GM18867 (cell line): ENCODE measurements around the gene ERVW-1.
"Not testable (repeated sequence)": the region's sequence is repeated elsewhere in the genome, so short reads cannot be mapped to it uniquely, and the experiment has no call there.

ENCODE experiments used
- ATAC-seq: cut with Tn5 transposase; IDR thresholded peaks from one replicate; pipeline ENCODE4 v1.9.1; 2021; ENCODE audit warnings: mild to moderate bottlenecking, moderate library complexity; ENCODE audit not compliant: unreplicated experiment

Gene ERVW-1

GRCh38 chr7:92473989-92474388 lies 3.8 kb downstream of the ERVW-1 start:
- not testable (repeated sequence) for ATAC-seq

GRCh38 chr7:92468589-92468988 lies 9.2 kb downstream of the ERVW-1 start:
- not testable (repeated sequence) for ATAC-seq

- ATAC-seq, result no peak
Observed at GRCh38 chr7:92466682-92467081, 11.1 kb downstream of the ERVW-1 start.

GRCh38 chr7:92464515-92464914 lies 13.2 kb downstream of the ERVW-1 start:
- ATAC-seq, result no peak

- ATAC-seq, result no peak
Observed at GRCh38 chr7:92462560-92462959, 15.2 kb downstream of the ERVW-1 start.

- peak; percentile 76 for ATAC-seq
Observed at GRCh38 chr7:92461027-92462003, 16.4 kb downstream of the ERVW-1 start.

GRCh38 chr7:92460510-92460909 lies 17.2 kb downstream of the ERVW-1 start:
- ATAC-seq, result no peak

- ATAC-seq, result no peak
Observed at GRCh38 chr7:92460109-92460508, 17.6 kb downstream of the ERVW-1 start.

- ATAC-seq, result no peak
Observed at GRCh38 chr7:92456236-92456635, 21.5 kb downstream of the ERVW-1 start.

GRCh38 chr7:92451645-92452044 lies 26.1 kb downstream of the ERVW-1 start:
- ATAC-seq, result no peak

- peak; percentile 42 for ATAC-seq
Observed at GRCh38 chr7:92448205-92448747, 29.5 kb downstream of the ERVW-1 start.

GRCh38 chr7:92447345-92448204 lies 30.2 kb downstream of the ERVW-1 start, which contains the start of gene GATAD1:
Gene GATAD1, plus strand, starts transcription at chr7:92447482. Its CDS starts 248 bp downstream, at chr7:92447730.
- ATAC-seq, result peak; percentile 92

- no peak for ATAC-seq
Observed at GRCh38 chr7:92446869-92447344, 30.8 kb downstream of the ERVW-1 start.

GRCh38 chr7:92442720-92443119 lies 35.0 kb downstream of the ERVW-1 start:
- ATAC-seq, result not testable (repeated sequence)

- no peak for ATAC-seq
Observed at GRCh38 chr7:92437956-92438491, 39.7 kb downstream of the ERVW-1 start.

- ATAC-seq, result no peak
Observed at GRCh38 chr7:92436612-92437445, 40.9 kb downstream of the ERVW-1 start.

- no peak for ATAC-seq
Observed at GRCh38 chr7:92435542-92435941, 42.2 kb downstream of the ERVW-1 start.

- no peak for ATAC-seq
Observed at GRCh38 chr7:92433019-92433418, 44.7 kb downstream of the ERVW-1 start.

GRCh38 chr7:92432299-92432946 lies 45.3 kb downstream of the ERVW-1 start:
- no peak for ATAC-seq
